Panc1 (cell line): ENCODE data around the gene FRY. TPM values are rescaled to one million over a fixed set of nuclear protein-coding genes. Genes with fewer than 3 reads are reported as not detected.

Experiments used
- ATAC-seq: fragments of 200-7000 bp; cut with Tn5 transposase; 2 replicates; pipeline ENCODE4 v1.9.1; 2020; ENCODE audit warnings: mild to moderate bottlenecking, moderate library complexity
- BruUV-seq: library from RNA; stranded (reverse); fragments of 400-500 nt; replicated peaks from 2 replicates; lab custom pipeline; 2021; lab: Mats Ljungman, UMichigan
- CTCF ChIA-PET: fragments of 300-600 bp; sonication (Branson Sonifier 250); formaldehyde crosslinking; loops from one replicate; lab custom pipeline; 2022; ENCODE audit warnings: antibody characterized with exemption; lab: Charles Lee
- POLR2A ChIA-PET: fragments of 300-600 bp; sonication (Branson Sonifier 250); formaldehyde crosslinking; loops from one replicate; lab custom pipeline; 2022; ENCODE audit warnings: antibody characterized with exemption; lab: Charles Lee
- DNase-seq: peaks from one replicate; pipeline ENCODE4 v3.0.0-alpha.2; 2010; ENCODE audit warnings: low read depth, low spot score
- H3K27ac ChIP-seq: 2 replicates; pipeline ENCODE4 v1.5.1; 2011; ENCODE audit warnings: mild to moderate bottlenecking, low read length, inconsistent platforms
- H3K27me3 ChIP-seq: fragments of 200-500 bp; sonication (Bioruptor generic); 2 replicates; pipeline ENCODE4 v1.6.0; 2014; ENCODE audit warnings: low read length, inconsistent platforms; ENCODE audit not compliant: control insufficient read depth, insufficient read depth
- H3K36me3 ChIP-seq: fragments of 200-500 bp; sonication (Bioruptor generic); 2 replicates; pipeline ENCODE4 v1.5.1; 2014; ENCODE audit warnings: inconsistent platforms, mild to moderate bottlenecking, low read length, moderate library complexity; ENCODE audit not compliant: control insufficient read depth, insufficient read depth
- H3K4me1 ChIP-seq: 2 replicates; pipeline ENCODE4 v1.5.1; 2011; ENCODE audit warnings: inconsistent platforms, mild to moderate bottlenecking, low read length, moderate library complexity; ENCODE audit not compliant: control insufficient read depth, insufficient read depth
- H3K4me3 ChIP-seq, 2 experiments: 2 replicates each; pipeline ENCODE4 v1.5.1; 2011 to 2012; ENCODE audit warnings: low read depth in 2 of 2, low read length in 2 of 2, mild to moderate bottlenecking in 2 of 2, inconsistent platforms in 1 of 2, moderate library complexity in 1 of 2
- H3K9me3 ChIP-seq: fragments of 200-500 bp; sonication (Bioruptor generic); 2 replicates; pipeline ENCODE4 v1.5.1; 2014; ENCODE audit warnings: low read depth, mild to moderate bottlenecking, inconsistent platforms, low read length, moderate library complexity; ENCODE audit not compliant: control insufficient read depth, insufficient read depth
- POLR2AphosphoS5 ChIP-seq: IDR thresholded peaks from 2 replicates; pipeline ENCODE4 v1.6.1; 2012; ENCODE audit warnings: mild to moderate bottlenecking, low read depth, low read length, moderate library complexity
- SIN3A ChIP-seq: IDR thresholded peaks from 2 replicates; pipeline ENCODE4 v1.6.1; 2012; ENCODE audit warnings: low read depth, mild to moderate bottlenecking, low read length, moderate library complexity, borderline replicate concordance; ENCODE audit not compliant: insufficient read depth
- TCF7L2 ChIP-seq: IDR thresholded peaks from 2 replicates; pipeline ENCODE4 v1.6.1; 2011; ENCODE audit warnings: mild to moderate bottlenecking, low read depth, low read length, inconsistent platforms
- in situ Hi-C: cut with HindIII; loops from 2 replicates; pipeline ENCODE4 v1.10.0; 2016; ENCODE audit warnings: low sequenced_read_pairs, low pct_unique_long_range_greater_than_20kb
- intact Hi-C: fragments of 100-400 bp; cut with micrococcal nuclease; formaldehyde crosslinking; loops from one replicate; pipeline ENCODE4 v1.10.0; 2022; ENCODE audit not compliant: unreplicated experiment
- total RNA-seq: library from RNA; stranded (reverse); gene quantifications from one replicate; pipeline ENCODE4 v1.2.1, GENCODE V29; 2021; ENCODE audit not compliant: unreplicated experiment
- TF ChIP-seq, protein P1 (sequence below): fragments of 450-650 bp; IDR thresholded peaks from 2 replicates; pipeline ENCODE4 v1.5.1; 2017; ENCODE audit warnings: mild to moderate bottlenecking
- TF ChIP-seq, protein P2 (sequence below), 2 experiments: IDR thresholded peaks; 2 replicates each; pipeline ENCODE4 v1.6.1; 2011 to 2012; ENCODE audit warnings: low read depth in 2 of 2, control low read depth in 1 of 2, low read length in 1 of 2, mild to moderate bottlenecking in 1 of 2, moderate library complexity in 1 of 2; ENCODE audit not compliant: insufficient read depth in 1 of 2

FRY gene
- total RNA-seq, 1 experiment from 2014 or later: 0.18 TPM

GRCh38 chr13:32213626-32214025 lies 182.1 kb downstream of the FRY start:
- no peak for TF ChIP-seq POLR2AphosphoS5
- TF ChIP-seq, protein P1, sequence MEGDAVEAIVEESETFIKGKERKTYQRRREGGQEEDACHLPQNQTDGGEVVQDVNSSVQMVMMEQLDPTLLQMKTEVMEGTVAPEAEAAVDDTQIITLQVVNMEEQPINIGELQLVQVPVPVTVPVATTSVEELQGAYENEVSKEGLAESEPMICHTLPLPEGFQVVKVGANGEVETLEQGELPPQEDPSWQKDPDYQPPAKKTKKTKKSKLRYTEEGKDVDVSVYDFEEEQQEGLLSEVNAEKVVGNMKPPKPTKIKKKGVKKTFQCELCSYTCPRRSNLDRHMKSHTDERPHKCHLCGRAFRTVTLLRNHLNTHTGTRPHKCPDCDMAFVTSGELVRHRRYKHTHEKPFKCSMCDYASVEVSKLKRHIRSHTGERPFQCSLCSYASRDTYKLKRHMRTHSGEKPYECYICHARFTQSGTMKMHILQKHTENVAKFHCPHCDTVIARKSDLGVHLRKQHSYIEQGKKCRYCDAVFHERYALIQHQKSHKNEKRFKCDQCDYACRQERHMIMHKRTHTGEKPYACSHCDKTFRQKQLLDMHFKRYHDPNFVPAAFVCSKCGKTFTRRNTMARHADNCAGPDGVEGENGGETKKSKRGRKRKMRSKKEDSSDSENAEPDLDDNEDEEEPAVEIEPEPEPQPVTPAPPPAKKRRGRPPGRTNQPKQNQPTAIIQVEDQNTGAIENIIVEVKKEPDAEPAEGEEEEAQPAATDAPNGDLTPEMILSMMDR: no peak
- TF ChIP-seq, protein P2, sequence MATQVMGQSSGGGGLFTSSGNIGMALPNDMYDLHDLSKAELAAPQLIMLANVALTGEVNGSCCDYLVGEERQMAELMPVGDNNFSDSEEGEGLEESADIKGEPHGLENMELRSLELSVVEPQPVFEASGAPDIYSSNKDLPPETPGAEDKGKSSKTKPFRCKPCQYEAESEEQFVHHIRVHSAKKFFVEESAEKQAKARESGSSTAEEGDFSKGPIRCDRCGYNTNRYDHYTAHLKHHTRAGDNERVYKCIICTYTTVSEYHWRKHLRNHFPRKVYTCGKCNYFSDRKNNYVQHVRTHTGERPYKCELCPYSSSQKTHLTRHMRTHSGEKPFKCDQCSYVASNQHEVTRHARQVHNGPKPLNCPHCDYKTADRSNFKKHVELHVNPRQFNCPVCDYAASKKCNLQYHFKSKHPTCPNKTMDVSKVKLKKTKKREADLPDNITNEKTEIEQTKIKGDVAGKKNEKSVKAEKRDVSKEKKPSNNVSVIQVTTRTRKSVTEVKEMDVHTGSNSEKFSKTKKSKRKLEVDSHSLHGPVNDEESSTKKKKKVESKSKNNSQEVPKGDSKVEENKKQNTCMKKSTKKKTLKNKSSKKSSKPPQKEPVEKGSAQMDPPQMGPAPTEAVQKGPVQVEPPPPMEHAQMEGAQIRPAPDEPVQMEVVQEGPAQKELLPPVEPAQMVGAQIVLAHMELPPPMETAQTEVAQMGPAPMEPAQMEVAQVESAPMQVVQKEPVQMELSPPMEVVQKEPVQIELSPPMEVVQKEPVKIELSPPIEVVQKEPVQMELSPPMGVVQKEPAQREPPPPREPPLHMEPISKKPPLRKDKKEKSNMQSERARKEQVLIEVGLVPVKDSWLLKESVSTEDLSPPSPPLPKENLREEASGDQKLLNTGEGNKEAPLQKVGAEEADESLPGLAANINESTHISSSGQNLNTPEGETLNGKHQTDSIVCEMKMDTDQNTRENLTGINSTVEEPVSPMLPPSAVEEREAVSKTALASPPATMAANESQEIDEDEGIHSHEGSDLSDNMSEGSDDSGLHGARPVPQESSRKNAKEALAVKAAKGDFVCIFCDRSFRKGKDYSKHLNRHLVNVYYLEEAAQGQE (IDR thresholded peaks at IDR 0.05; ENCODE audit: insufficient read depth in 1 of 2, low read depth in 2 of 2, low read length in 1 of 2): no peak
- no peak for TF ChIP-seq TCF7L2
- no peak for TF ChIP-seq SIN3A
- DNase-seq: no peak
- ChIA-PET CTCF (no interaction called here), POLR2A (no interaction called here)
- H3K4me1 ChIP-seq: no peaks in the 10 kb centered on the region
- no peaks in the 10 kb centered on the region for H3K36me3 ChIP-seq
- ATAC-seq: no peak
- H3K27me3 ChIP-seq: no peaks in the 10 kb centered on the region
- intact Hi-C loops: no loop called here
- BruUV-seq: no TSS peak
- H3K4me3 ChIP-seq: no peak overlapping the region
- H3K9me3 ChIP-seq: no peaks in the 10 kb centered on the region
- no peak overlapping the region for H3K27ac ChIP-seq
- in situ Hi-C loops: no loop called here

DNA sequence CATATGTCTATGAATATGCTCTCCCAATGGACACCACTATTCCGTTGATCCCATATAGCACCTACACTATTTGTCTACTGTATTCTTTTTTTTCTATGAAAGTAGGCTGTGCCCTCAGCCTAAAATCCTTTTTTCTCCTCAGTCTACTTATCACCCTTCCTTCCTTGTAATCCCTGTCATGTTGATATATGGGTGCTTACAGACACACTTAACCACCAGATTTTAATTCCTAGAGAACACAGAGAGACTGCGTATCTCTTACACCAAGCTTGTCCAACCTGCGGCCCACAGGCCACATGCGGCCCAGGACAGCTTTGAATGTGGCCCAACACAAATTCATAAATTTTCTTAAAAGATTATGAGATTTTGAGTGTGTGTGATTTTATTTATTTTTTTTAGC lies 182.5 kb downstream of the FRY start:
- Histone ChIP-seq H3K27ac (no peak overlapping the region), H3K4me1 (no peaks in the 10 kb centered on the region), H3K27me3 (no peaks in the 10 kb centered on the region), H3K4me3 (no peak overlapping the region), H3K36me3 (no peaks in the 10 kb centered on the region), H3K9me3 (no peaks in the 10 kb centered on the region)
- DNase-seq (no peak), ATAC-seq (no peak)
- intact Hi-C loops: no loop called here
- CTCF ChIA-PET: no interaction called here
- no TSS peak for BruUV-seq
- in situ Hi-C loops: no loop called here
- no peak for TF ChIP-seq SIN3A
- TF ChIP-seq POLR2AphosphoS5: no peak
- TF ChIP-seq, protein P2 (IDR thresholded peaks at IDR 0.05; ENCODE audit: insufficient read depth in 1 of 2, low read depth in 2 of 2, low read length in 1 of 2): no peak
- TF ChIP-seq, protein P1: no peak
- no peak for TF ChIP-seq TCF7L2
- POLR2A ChIA-PET: no interaction called here
